Activated naive CD8-positive, alpha-beta T cell treated with anti-CD3 and anti-CD28 coated beads for 36 hours (primary cell): ENCODE results near the gene NUSAP1. TPM values are rescaled to one million over a fixed set of nuclear protein-coding genes. Genes with fewer than 3 reads are reported as not detected.
"Not testable (repeated sequence)": the region's sequence is repeated elsewhere in the genome, so short reads cannot be mapped to it uniquely, and the experiment has no call there.

Experiments used
- DNase-seq: peaks from one replicate; pipeline ENCODE4 v3.0.0; 2021
- H3K27ac Mint-ChIP-seq: one replicate; pipeline ENCODE4 v1.8.0; 2022; ENCODE audit warnings: mild to moderate bottlenecking, moderate library complexity, mixed read lengths
- H3K27me3 Mint-ChIP-seq: one replicate; pipeline ENCODE4 v1.8.0; 2022; ENCODE audit warnings: mild to moderate bottlenecking, mixed read lengths
- H3K36me3 Mint-ChIP-seq: one replicate; pipeline ENCODE4 v1.8.0; 2021; ENCODE audit warnings: mild to moderate bottlenecking, mixed read lengths
- H3K4me1 Mint-ChIP-seq: one replicate; pipeline ENCODE4 v1.8.0; 2021; ENCODE audit warnings: mixed read lengths
- H3K4me3 Mint-ChIP-seq: one replicate; pipeline ENCODE4 v1.8.0; 2022; ENCODE audit warnings: mild to moderate bottlenecking, moderate library complexity, mixed read lengths
- H3K9me3 Mint-ChIP-seq: one replicate; pipeline ENCODE4 v1.8.0; 2022; ENCODE audit warnings: mixed read lengths
- total RNA-seq, 2 experiments: library from RNA; stranded (reverse); gene quantifications; one replicate each; pipeline ENCODE4 v1.2.3, GENCODE V29; 2021

Gene NUSAP1
- total RNA-seq, 2 experiments from 2014 or later = 155 to 165 TPM

DNA sequence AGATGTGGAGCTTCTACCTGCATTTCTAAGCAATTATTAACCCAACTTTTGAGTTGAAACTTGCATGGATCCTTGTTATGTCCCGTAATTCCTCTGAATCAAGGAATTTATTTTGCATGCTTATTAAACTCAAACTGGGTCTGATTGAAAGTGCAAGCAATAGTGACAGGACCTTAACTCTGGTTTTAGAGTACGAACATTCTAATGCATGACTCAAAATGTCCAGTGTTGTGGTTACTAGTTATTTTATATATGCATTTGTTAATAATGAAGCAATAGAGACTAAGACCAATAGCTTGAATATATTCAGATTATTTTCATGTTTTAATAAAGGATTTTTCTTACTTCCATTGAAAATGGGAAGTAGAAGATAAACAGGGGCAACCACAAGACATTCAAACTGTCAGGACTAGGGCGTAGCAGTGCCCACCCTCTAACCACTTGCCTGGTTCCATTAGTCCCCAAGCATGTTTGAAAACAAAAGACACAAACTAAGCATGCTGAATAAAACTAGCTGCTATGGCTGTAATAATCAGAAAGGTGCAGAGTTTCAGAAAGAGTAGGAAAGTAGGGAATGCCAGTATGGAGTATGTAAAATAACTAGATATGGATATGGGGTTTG, 28.4 kb upstream of the NUSAP1 start:
- H3K27me3 Mint-ChIP-seq = no peaks in the 10 kb centered on the region
- H3K27ac Mint-ChIP-seq = peak overlapping the region; percentile 63
- H3K4me3 Mint-ChIP-seq = no peak overlapping the region
- peaks cover 13% of the 10 kb centered on the region for H3K36me3 Mint-ChIP-seq
- H3K9me3 Mint-ChIP-seq = no peaks in the 10 kb centered on the region
- H3K4me1 Mint-ChIP-seq = peaks cover 19% of the 10 kb centered on the region
- DNase-seq = no peak

GRCh38 chr15:41307679-41308078, 25.0 kb upstream of the NUSAP1 start:
- Mint-ChIP-seq H3K9me3 (no peaks in the 10 kb centered on the region), H3K4me3 (no peak overlapping the region), H3K27ac (no peak overlapping the region), H3K36me3 (peaks cover under 1% of the 10 kb centered on the region), H3K4me1 (peaks cover 12% of the 10 kb centered on the region), H3K27me3 (no peaks in the 10 kb centered on the region)
- DNase-seq = no peak

DNA sequence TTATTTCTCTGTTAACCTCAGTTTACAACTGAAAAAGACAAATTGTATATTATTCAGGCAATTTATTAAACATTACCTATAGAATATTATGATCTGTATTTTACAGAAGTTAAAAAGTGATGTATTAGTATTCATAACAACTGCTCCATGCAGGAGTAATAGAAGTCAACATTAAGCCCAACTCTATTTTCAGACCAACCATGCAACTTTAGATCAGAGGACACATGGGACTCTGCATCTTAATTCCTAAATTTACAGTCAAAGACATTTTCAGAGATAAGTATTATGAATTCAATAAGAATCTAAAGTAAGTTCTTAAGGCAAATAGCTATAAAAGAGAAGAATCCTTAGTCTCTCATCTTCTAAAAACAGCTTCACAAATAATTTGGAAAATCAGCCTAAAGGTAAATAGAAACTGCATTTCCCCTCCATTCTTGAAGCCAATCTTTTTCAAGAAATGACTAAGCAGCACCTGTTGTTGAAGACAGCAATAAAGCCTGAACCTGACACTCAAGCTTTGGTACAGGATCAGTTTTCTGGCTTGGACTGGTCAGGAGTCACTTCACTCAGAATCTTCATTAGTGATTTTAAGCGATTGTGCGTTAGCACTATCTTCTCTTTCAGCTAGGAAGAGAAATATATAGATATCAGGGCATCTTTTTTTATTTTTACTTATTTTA, 23.3 kb upstream of the NUSAP1 start:
- Mint-ChIP-seq H3K27me3 (no peaks in the 10 kb centered on the region), H3K4me3 (no peak overlapping the region), H3K27ac (peak overlapping the region; percentile 54), H3K4me1 (peaks cover 8% of the 10 kb centered on the region), H3K9me3 (no peaks in the 10 kb centered on the region), H3K36me3 (peaks cover 8% of the 10 kb centered on the region)
- DNase-seq = no peak

GRCh38 chr15:41320805-41321330, 11.8 kb upstream of the NUSAP1 start:
- peaks cover 12% of the 10 kb centered on the region for H3K4me1 Mint-ChIP-seq
- not testable (repeated sequence) for H3K4me3 Mint-ChIP-seq, H3K27me3 Mint-ChIP-seq, DNase-seq, H3K9me3 Mint-ChIP-seq, H3K27ac Mint-ChIP-seq
- H3K36me3 Mint-ChIP-seq = peaks cover 15% of the 10 kb centered on the region

DNA sequence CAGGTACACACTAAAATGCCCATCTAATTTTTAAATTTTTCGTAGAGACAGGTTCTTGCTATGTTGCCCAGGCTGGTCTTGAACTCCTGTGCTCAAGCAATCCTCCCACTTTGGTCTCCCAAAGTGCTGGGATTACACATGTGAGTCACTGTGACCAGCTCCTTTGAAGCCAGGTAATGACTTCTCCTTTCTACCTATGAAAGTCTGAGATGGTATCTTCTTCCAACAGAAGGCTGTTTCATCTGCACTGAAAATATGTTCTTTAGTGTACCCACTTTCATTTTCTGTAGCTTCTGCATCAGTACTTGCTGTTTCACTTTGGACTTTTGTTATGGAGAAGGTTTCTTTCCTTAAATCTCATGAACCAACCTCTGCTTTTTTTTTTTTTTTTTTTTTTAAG, 9.1 kb upstream of the NUSAP1 start:
- peaks cover 22% of the 10 kb centered on the region for H3K36me3 Mint-ChIP-seq
- H3K4me1 Mint-ChIP-seq = peaks cover 12% of the 10 kb centered on the region
- H3K27ac Mint-ChIP-seq = peak overlapping the region; percentile 1
- no peaks in the 10 kb centered on the region for H3K9me3 Mint-ChIP-seq
- H3K4me3 Mint-ChIP-seq = no peak overlapping the region
- no peaks in the 10 kb centered on the region for H3K27me3 Mint-ChIP-seq
- DNase-seq = no peak

DNA sequence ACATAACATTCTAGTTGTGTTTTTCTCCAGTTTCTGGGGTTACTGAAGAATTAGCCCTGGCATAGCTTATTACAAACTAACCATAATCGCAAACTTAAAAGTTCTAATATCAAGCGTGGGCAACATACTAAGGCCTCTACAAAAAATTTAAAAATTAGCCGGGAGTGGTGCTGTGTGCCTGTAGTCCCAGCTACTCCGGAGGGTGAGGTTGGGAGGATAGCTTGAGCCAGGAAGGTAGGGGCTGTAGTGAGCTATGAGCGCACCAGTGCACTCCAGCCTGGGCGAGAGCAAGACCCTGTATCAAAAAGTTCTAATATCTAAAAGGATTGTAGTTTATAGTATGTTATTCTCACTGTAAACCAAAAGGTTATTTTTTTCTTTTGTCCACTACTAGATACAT, 1.4 kb upstream of the NUSAP1 start:
- Mint-ChIP-seq H3K4me1 (peaks cover 17% of the 10 kb centered on the region), H3K36me3 (peaks cover 30% of the 10 kb centered on the region), H3K4me3 (peak overlapping the region; percentile 99), H3K9me3 (no peaks in the 10 kb centered on the region), H3K27me3 (no peaks in the 10 kb centered on the region), H3K27ac (peak overlapping the region; percentile 98)
- no peak for DNase-seq

- Mint-ChIP-seq H3K9me3 (no peaks in the 10 kb centered on the region), H3K4me3 (peak overlapping the region; percentile 99), H3K27ac (peak overlapping the region; percentile 98), H3K36me3 (peaks cover 25% of the 10 kb centered on the region), H3K4me1 (peaks cover 17% of the 10 kb centered on the region), H3K27me3 (no peaks in the 10 kb centered on the region)
- no peak for DNase-seq
Observed at GRCh38 chr15:41331833-41332193, 868 bp upstream of the NUSAP1 start.

DNA sequence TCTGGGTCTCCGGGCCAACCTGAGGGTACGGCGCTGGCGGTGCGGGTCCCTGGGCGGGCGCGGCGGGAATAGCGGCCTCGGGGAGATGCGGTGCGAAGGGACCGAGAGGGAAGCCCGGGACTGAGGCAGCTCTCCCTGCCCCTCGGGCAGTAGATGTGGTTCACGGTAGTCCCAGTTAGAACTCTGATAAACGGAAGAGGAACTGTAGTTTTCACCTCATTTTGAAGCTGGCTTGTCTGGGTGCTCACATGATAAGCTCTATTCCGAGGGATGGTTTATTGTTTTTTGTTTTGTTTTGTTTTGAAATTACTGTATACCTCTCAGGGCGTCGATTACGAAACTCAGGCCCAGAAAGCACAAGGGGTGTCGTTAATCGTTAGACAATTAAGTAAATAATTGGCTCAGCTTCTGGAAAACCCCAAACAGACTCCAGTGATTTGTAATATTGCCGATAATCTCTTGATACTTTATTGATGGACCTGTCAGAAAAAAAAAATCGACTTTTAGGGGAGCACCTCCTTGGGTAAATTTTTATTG, 413 bp downstream of the NUSAP1 start:
- peaks cover 28% of the 10 kb centered on the region for H3K36me3 Mint-ChIP-seq
- peak overlapping the region; percentile 98 for H3K27ac Mint-ChIP-seq
- DNase-seq = no peak
- H3K4me3 Mint-ChIP-seq = peak overlapping the region; percentile 99
- no peaks in the 10 kb centered on the region for H3K27me3 Mint-ChIP-seq
- peaks cover 17% of the 10 kb centered on the region for H3K4me1 Mint-ChIP-seq
- no peaks in the 10 kb centered on the region for H3K9me3 Mint-ChIP-seq

GRCh38 chr15:41334293-41335120, 1.8 kb downstream of the NUSAP1 start:
- Mint-ChIP-seq H3K4me1 (peaks cover 17% of the 10 kb centered on the region), H3K9me3 (no peaks in the 10 kb centered on the region), H3K27ac (no peak overlapping the region), H3K4me3 (peak overlapping the region; percentile 99), H3K27me3 (no peaks in the 10 kb centered on the region), H3K36me3 (peaks cover 30% of the 10 kb centered on the region)
- no peak for DNase-seq

DNA sequence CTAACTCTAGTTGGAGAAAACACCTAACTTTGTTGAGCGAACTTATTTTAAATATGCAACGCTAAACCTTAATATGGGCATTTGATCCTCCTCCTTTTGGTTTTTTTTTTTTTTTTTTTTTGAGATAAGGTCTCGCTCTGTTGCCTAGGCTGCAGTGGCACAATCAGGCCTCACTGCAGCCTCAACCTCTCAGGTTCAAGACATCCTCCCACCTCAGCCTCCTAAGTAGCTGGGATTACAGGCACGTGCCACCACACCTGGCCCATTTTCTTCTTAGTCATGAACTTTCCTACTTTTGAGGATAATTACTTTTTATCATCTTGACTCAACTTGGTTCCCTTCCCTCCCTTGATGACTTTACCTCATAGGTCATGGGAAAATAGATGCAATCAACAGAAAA, 3.9 kb downstream of the NUSAP1 start:
- Mint-ChIP-seq H3K9me3 (no peaks in the 10 kb centered on the region), H3K4me3 (no peak overlapping the region), H3K36me3 (peaks cover 44% of the 10 kb centered on the region), H3K27me3 (no peaks in the 10 kb centered on the region), H3K27ac (no peak overlapping the region), H3K4me1 (peaks cover 10% of the 10 kb centered on the region)
- no peak for DNase-seq

DNA sequence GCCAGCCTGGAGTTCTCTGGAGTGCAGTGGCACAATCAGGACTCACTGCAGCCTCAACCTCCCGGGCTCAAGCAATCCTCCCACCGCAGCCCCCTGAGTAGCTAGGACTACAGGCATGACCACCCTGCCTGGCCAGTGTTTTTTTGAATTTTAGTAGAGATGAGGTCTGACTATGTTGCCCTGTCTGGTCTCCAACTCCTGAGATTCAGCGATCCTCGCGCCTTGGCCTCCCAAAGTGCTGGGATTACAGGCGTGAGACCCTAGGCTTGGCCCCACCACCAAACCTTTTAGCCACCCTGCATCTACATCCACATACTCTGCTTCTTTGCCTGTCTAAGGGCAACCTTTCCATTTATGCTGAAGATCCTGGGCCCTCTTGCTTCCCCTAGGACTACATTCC, 4.4 kb downstream of the NUSAP1 start:
- Mint-ChIP-seq H3K27me3 (no peaks in the 10 kb centered on the region), H3K4me3 (no peak overlapping the region), H3K9me3 (no peaks in the 10 kb centered on the region), H3K36me3 (peaks cover 49% of the 10 kb centered on the region), H3K27ac (no peak overlapping the region), H3K4me1 (peaks cover 8% of the 10 kb centered on the region)
- no peak for DNase-seq

DNA sequence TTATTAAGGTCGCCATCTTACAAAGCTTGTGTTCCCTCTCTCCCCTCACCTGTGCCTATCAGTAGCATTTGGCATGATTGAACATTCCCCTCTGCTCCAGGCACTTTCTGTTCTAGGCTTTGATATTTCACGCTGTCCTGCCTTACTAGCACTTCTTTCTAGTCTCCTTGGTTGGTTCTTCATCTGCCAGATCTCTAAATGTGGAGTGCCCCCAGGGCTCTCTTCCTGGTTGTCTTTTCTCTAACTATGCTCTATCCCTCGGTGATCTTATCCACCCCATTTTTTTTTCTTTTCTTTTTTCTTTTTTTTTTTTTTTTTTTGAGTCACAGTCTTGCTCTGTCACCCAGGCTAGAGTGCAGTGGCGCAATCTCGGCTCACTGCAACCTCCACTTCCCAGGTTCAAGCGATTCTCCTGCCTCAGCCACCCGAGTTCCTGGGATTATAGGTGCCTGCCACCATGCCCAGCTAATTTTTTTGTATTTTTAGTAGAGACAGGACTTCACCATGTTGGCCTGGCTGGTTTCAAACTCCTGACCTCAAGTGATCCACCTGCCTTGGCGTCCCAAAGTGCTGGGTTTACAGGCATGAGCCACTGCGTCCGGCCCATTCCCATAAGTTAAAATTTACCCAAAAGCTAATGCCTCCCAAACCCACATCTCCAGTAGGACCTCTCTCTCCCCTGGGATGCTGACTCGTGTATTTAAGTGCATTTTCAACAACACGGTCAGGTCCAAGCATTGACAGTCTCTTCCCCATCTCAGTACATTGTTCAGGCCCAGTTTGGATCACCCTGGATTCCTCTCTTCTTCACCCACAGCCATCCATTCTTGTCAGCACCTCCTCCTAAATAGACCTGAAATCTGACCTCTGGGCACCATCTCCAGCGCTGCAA, 5.2 kb downstream of the NUSAP1 start:
- Mint-ChIP-seq H3K9me3 (no peaks in the 10 kb centered on the region), H3K27ac (no peak overlapping the region), H3K4me1 (peaks cover 8% of the 10 kb centered on the region), H3K27me3 (no peaks in the 10 kb centered on the region), H3K36me3 (peaks cover 50% of the 10 kb centered on the region), H3K4me3 (no peak overlapping the region)
- DNase-seq = no peak

DNA sequence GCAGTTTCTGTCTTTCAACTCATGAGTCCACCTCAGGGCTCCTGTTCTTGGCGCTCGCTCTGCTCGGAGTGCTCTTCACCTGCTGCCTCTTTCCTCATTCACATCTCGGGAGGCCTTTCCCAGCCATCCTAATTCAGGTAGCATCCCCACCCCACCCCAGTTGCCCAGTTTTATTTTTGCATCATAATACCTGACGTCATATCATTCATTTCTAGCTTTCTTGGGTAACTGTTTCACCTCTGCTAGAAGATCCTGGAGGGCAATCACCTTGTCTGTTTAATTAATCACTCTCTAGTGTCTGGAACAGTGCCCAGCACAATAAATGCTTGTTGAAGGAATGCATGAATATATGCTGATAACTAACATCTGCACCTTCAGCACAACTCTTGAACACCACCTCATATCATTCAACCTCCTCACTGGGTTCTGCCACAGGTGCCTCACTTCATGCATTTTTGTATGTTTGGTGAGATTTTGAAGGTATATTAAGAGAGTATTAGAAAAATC, 7.6 kb downstream of the NUSAP1 start:
- H3K36me3 Mint-ChIP-seq = peaks cover 48% of the 10 kb centered on the region
- H3K9me3 Mint-ChIP-seq = no peaks in the 10 kb centered on the region
- no peaks in the 10 kb centered on the region for H3K27me3 Mint-ChIP-seq
- no peak overlapping the region for H3K4me3 Mint-ChIP-seq
- no peaks in the 10 kb centered on the region for H3K4me1 Mint-ChIP-seq
- DNase-seq = no peak
- H3K27ac Mint-ChIP-seq = no peak overlapping the region

- Mint-ChIP-seq H3K9me3 (no peaks in the 10 kb centered on the region), H3K4me3 (no peak overlapping the region), H3K36me3 (peaks cover 55% of the 10 kb centered on the region), H3K27ac (no peak overlapping the region), H3K27me3 (no peaks in the 10 kb centered on the region), H3K4me1 (no peaks in the 10 kb centered on the region)
- no peak for DNase-seq
Observed at GRCh38 chr15:41341519-41341918, 8.8 kb downstream of the NUSAP1 start.
